ENCODE results near the gene RAB24. TPM values are rescaled to one million over a fixed set of nuclear protein-coding genes. Genes with fewer than 3 reads are reported as not detected.
A peak's percentile ranks its signal among the peaks of the same experiment; 100 is the strongest.

Gene RAB24
- total RNA-seq, 1 experiment from 2014 or later: 40.3 TPM

- TF ChIP-seq EZH2phosphoT487 (IDR thresholded peaks at IDR 0.05; ENCODE audit: borderline replicate concordance, low read length): no peak
- peak; percentile 43 for TF ChIP-seq CTCF (conservative IDR thresholded peaks at IDR 0.05; ENCODE audit: low read depth, low read length)
- TF ChIP-seq EZH2 (IDR thresholded peaks at IDR 0.05; ENCODE audit: low read length, unreplicated experiment): no peak
- Histone ChIP-seq H3K36me3 (ENCODE audit: low read depth, low read length) (peaks cover 6% of the 10 kb centered on the region; the same call in 1 of the 2 replicates), H3K9ac (ENCODE audit: low read length) (peak overlapping the region; percentile 63), H3K4me1 (ENCODE audit: insufficient read depth, low read length) (peaks cover 44% of the 10 kb centered on the region), H4K20me1 (ENCODE audit: low read length) (peaks cover 17% of the 10 kb centered on the region), H3K79me2 (ENCODE audit: low read length) (peaks cover 30% of the 10 kb centered on the region), H3K9me2 (replicated peaks; ENCODE audit: low read length) (no peaks in the 10 kb centered on the region), H2AFZ (ENCODE audit: low read length) (no peak overlapping the region), H3F3A (ENCODE audit: low read length, unreplicated experiment) (peaks cover 19% of the 10 kb centered on the region), H3K27me3 (ENCODE audit: low read length) (no peaks in the 10 kb centered on the region), H3K27ac (ENCODE audit: low read length) (peak overlapping the region; percentile 92), H3K4me3 (ENCODE audit: low read length) (peak overlapping the region; percentile 25; the same call in 1 of the 2 replicates), H3K9me3 (ENCODE audit: low read length) (no peaks in the 10 kb centered on the region), H3K4me2 (ENCODE audit: low read length) (peak overlapping the region; percentile 62)
- DNase-seq: peak; percentile 56
- no TSS peak for BruUV-seq (replicated peaks)
- no peak; the same call in 1 of the 2 replicates for ATAC-seq
- ChIA-PET CTCF (interaction anchor here (0.7 to 1.8 kb wide), 3 partner anchors 30 to 188 kb away, joined by 3 to 5 read pairs (median 4); no protein-coding TSS in a partner anchor), POLR2A (ENCODE audit: unreplicated experiment) (no interaction called here)
- intact Hi-C loops (cut with micrococcal nuclease): loop anchor here (5.0 kb wide), 2 partner anchors 168 to 197 kb away; partner anchors contain the start of genes NSD1 and PDLIM7
These were observed 3.2 kb downstream of the RAB24 start for GRCh38 chr5:177300236-177300880.

- Histone ChIP-seq H3K79me2 (ENCODE audit: low read length) (peaks cover 24% of the 10 kb centered on the region), H3K4me3 (ENCODE audit: low read length) (no peak overlapping the region), H3K4me1 (ENCODE audit: insufficient read depth, low read length) (peaks cover 37% of the 10 kb centered on the region), H3K4me2 (ENCODE audit: low read length) (no peak overlapping the region), H3K27ac (ENCODE audit: low read length) (peak overlapping the region; percentile 92), H3K9me3 (ENCODE audit: low read length) (no peaks in the 10 kb centered on the region), H3K9me2 (replicated peaks; ENCODE audit: low read length) (no peaks in the 10 kb centered on the region), H3K36me3 (ENCODE audit: low read depth, low read length) (peaks cover 11% of the 10 kb centered on the region; the same call in 1 of the 2 replicates), H2AFZ (ENCODE audit: low read length) (no peak overlapping the region), H3K9ac (ENCODE audit: low read length) (no peak overlapping the region), H3F3A (ENCODE audit: low read length, unreplicated experiment) (peaks cover 19% of the 10 kb centered on the region), H3K27me3 (ENCODE audit: low read length) (no peaks in the 10 kb centered on the region), H4K20me1 (ENCODE audit: low read length) (peaks cover 10% of the 10 kb centered on the region)
- ATAC-seq (no peak), DNase-seq (no peak)
- intact Hi-C loops (cut with micrococcal nuclease): loop anchor here (5.0 kb wide), 2 partner anchors 167 to 198 kb away; partner anchors contain the start of genes NSD1 and PDLIM7
- no peak for TF ChIP-seq CTCF (conservative IDR thresholded peaks at IDR 0.05; ENCODE audit: low read depth, low read length)
- TF ChIP-seq EZH2 (IDR thresholded peaks at IDR 0.05; ENCODE audit: low read length, unreplicated experiment): no peak
- no peak for TF ChIP-seq EZH2phosphoT487 (IDR thresholded peaks at IDR 0.05; ENCODE audit: borderline replicate concordance, low read length)
- POLR2A ChIA-PET (ENCODE audit: unreplicated experiment): no interaction called here
- CTCF ChIA-PET: interaction anchor here (0.7 kb wide), 1 partner anchor 29 kb away, joined by 3 read pairs; no protein-coding TSS in a partner anchor
- BruUV-seq (replicated peaks): no TSS peak
These were observed 3.8 kb downstream of the RAB24 start for GRCh38 chr5:177299697-177300096.

GRCh38 chr5:177297922-177298321, 5.6 kb downstream of the RAB24 start:
- BruUV-seq (replicated peaks): no TSS peak
- intact Hi-C loops (cut with micrococcal nuclease): no loop called here
- Histone ChIP-seq H3K9me2 (replicated peaks; ENCODE audit: low read length) (no peaks in the 10 kb centered on the region), H3K27me3 (ENCODE audit: low read length) (no peaks in the 10 kb centered on the region), H3K9ac (ENCODE audit: low read length) (no peak overlapping the region), H3K4me3 (ENCODE audit: low read length) (no peak overlapping the region), H2AFZ (ENCODE audit: low read length) (no peak overlapping the region), H3K27ac (ENCODE audit: low read length) (no peak overlapping the region), H3F3A (ENCODE audit: low read length, unreplicated experiment) (peaks cover 19% of the 10 kb centered on the region), H3K79me2 (ENCODE audit: low read length) (peaks cover 8% of the 10 kb centered on the region), H4K20me1 (ENCODE audit: low read length) (0 out of 2 replicates have a peak, but pooled peaks cover 8% of the 10 kb centered on the region), H3K4me2 (ENCODE audit: low read length) (no peak overlapping the region), H3K9me3 (ENCODE audit: low read length) (no peaks in the 10 kb centered on the region), H3K36me3 (ENCODE audit: low read depth, low read length) (peaks cover 28% of the 10 kb centered on the region), H3K4me1 (ENCODE audit: insufficient read depth, low read length) (peaks cover 36% of the 10 kb centered on the region)
- POLR2A ChIA-PET (ENCODE audit: unreplicated experiment): no interaction called here
- CTCF ChIA-PET: no interaction called here
- TF ChIP-seq CTCF (conservative IDR thresholded peaks at IDR 0.05; ENCODE audit: low read depth, low read length) (no peak), EZH2phosphoT487 (IDR thresholded peaks at IDR 0.05; ENCODE audit: borderline replicate concordance, low read length) (no peak), EZH2 (IDR thresholded peaks at IDR 0.05; ENCODE audit: low read length, unreplicated experiment) (no peak)
- ATAC-seq (no peak), DNase-seq (no peak)

Data from PC-3 (cell line).